Hepatocyte (in vitro differentiated cells): ENCODE data around the gene APOF. TPM values are rescaled to one million over a fixed set of nuclear protein-coding genes. Genes with fewer than 3 reads are reported as not detected.
"Not testable (repeated sequence)": the region's sequence is repeated elsewhere in the genome, so short reads cannot be mapped to it uniquely, and the experiment has no call there.

Experiments used
- DNase-seq: peaks from one replicate; pipeline ENCODE4 v3.0.0-alpha.2; 2016; ENCODE audit warnings: low spot score
- H2AFZ ChIP-seq: fragments of 200-600 bp; sonication (generic); 2 replicates; pipeline ENCODE4 v1.6.0; 2016; ENCODE audit warnings: antibody characterized with exemption, mild to moderate bottlenecking
- H3K27ac ChIP-seq: fragments of 200-600 bp; sonication (generic); 2 replicates; pipeline ENCODE4 v1.5.1; 2016; ENCODE audit warnings: mild to moderate bottlenecking
- H3K27me3 ChIP-seq: fragments of 200-600 bp; sonication (generic); 2 replicates; pipeline ENCODE4 v1.6.1; 2016
- H3K36me3 ChIP-seq: fragments of 200-600 bp; sonication (generic); replicated peaks from 2 replicates; pipeline ENCODE4 v1.5.1; 2016; ENCODE audit warnings: low read depth; ENCODE audit not compliant: insufficient read depth
- H3K4me1 ChIP-seq: fragments of 200-600 bp; sonication (generic); 2 replicates; pipeline ENCODE4 v1.5.1; 2016; ENCODE audit warnings: mild to moderate bottlenecking, moderate library complexity; ENCODE audit not compliant: insufficient read depth
- H3K4me2 ChIP-seq: fragments of 200-600 bp; sonication (generic); 2 replicates; pipeline ENCODE4 v1.6.0; 2016
- H3K4me3 ChIP-seq: fragments of 200-600 bp; sonication (generic); 2 replicates; pipeline ENCODE4 v1.5.1; 2016; ENCODE audit warnings: mild to moderate bottlenecking
- H3K79me2 ChIP-seq: fragments of 200-600 bp; sonication (generic); 2 replicates; pipeline ENCODE4 v1.6.0; 2017; ENCODE audit warnings: mild to moderate bottlenecking
- H3K9me2 ChIP-seq: fragments of 200-600 bp; sonication (generic); replicated peaks from 2 replicates; pipeline ENCODE4 v1.6.0; 2017; ENCODE audit warnings: mild to moderate bottlenecking; ENCODE audit not compliant: insufficient read depth
- H3K9me3 ChIP-seq: fragments of 200-600 bp; sonication (generic); 2 replicates; pipeline ENCODE4 v1.5.1; 2016; ENCODE audit warnings: low read depth, mild to moderate bottlenecking
- H4K20me1 ChIP-seq: fragments of 200-600 bp; sonication (generic); 2 replicates; pipeline ENCODE4 v1.6.0; 2016; ENCODE audit warnings: mild to moderate bottlenecking; ENCODE audit not compliant: insufficient read depth, poor library complexity, severe bottlenecking
- EZH2 ChIP-seq: fragments of 200-600 bp; sonication (generic); IDR thresholded peaks from 2 replicates; pipeline ENCODE4 v1.6.1; 2016; ENCODE audit warnings: antibody characterized with exemption, mild to moderate bottlenecking, borderline replicate concordance
- EZH2phosphoT487 ChIP-seq: fragments of 200-600 bp; sonication (generic); IDR thresholded peaks from one replicate; pipeline ENCODE4 v1.6.1; 2018; ENCODE audit warnings: antibody characterized with exemption, mild to moderate bottlenecking, low read depth, moderate library complexity; ENCODE audit not compliant: unreplicated experiment, severe bottlenecking
- WGBS: methylation state at CpG from one replicate; pipeline ENCODE4 v1.1.6; 2016; ENCODE audit warnings: low lambda C conversion rate; ENCODE audit errors: missing lambda C conversion rate; 5-methylcytosine and 5-hydroxymethylcytosine counted together
- polyA plus RNA-seq: library from polyadenylated mRNA; unstranded; fragments of >200 nt; fragmentation: Nextera tagmentation; extraction: Ambion mirVana; gene quantifications from 2 replicates; pipeline ENCODE4 v1.2.1, GENCODE V29; 2016
- total RNA-seq: library from RNA; depleted of rRNA; stranded (reverse); fragments of >200 nt; gene quantifications from 2 replicates; pipeline ENCODE4 v1.2.3, GENCODE V29; 2014
- TF ChIP-seq, protein P1 (sequence below): fragments of 200-600 bp; sonication (generic); IDR thresholded peaks from 2 replicates; pipeline ENCODE4 v1.5.1; 2016; ENCODE audit warnings: antibody characterized with exemption, mild to moderate bottlenecking; ENCODE audit not compliant: poor library complexity

APOF gene
- total and polyA plus RNA-seq, 2 experiments from 2014 or later = not detected

- no peak overlapping the region for H3K27ac ChIP-seq
- no peak for DNase-seq
- H2AFZ ChIP-seq = no peak overlapping the region
- H3K27me3 ChIP-seq = no peaks in the 10 kb centered on the region
- no peaks in the 10 kb centered on the region for H3K36me3 ChIP-seq
- H3K4me3 ChIP-seq = no peak overlapping the region
- H3K4me1 ChIP-seq = no peaks in the 10 kb centered on the region
- no peaks in the 10 kb centered on the region for H3K9me2 ChIP-seq
- no peak overlapping the region for H3K4me2 ChIP-seq
- no peaks in the 10 kb centered on the region for H3K9me3 ChIP-seq
- 88% methylated on average over 7 of the region's 7 CpGs for WGBS
- no peaks in the 10 kb centered on the region for H3K79me2 ChIP-seq
- no peaks in the 10 kb centered on the region for H4K20me1 ChIP-seq
- TF ChIP-seq, protein P1, sequence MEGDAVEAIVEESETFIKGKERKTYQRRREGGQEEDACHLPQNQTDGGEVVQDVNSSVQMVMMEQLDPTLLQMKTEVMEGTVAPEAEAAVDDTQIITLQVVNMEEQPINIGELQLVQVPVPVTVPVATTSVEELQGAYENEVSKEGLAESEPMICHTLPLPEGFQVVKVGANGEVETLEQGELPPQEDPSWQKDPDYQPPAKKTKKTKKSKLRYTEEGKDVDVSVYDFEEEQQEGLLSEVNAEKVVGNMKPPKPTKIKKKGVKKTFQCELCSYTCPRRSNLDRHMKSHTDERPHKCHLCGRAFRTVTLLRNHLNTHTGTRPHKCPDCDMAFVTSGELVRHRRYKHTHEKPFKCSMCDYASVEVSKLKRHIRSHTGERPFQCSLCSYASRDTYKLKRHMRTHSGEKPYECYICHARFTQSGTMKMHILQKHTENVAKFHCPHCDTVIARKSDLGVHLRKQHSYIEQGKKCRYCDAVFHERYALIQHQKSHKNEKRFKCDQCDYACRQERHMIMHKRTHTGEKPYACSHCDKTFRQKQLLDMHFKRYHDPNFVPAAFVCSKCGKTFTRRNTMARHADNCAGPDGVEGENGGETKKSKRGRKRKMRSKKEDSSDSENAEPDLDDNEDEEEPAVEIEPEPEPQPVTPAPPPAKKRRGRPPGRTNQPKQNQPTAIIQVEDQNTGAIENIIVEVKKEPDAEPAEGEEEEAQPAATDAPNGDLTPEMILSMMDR = no peak
- no peak for TF ChIP-seq EZH2
- no peak for TF ChIP-seq EZH2phosphoT487
Observed at GRCh38 chr12:56346675-56347074, 16.0 kb downstream of the APOF start.

DNA sequence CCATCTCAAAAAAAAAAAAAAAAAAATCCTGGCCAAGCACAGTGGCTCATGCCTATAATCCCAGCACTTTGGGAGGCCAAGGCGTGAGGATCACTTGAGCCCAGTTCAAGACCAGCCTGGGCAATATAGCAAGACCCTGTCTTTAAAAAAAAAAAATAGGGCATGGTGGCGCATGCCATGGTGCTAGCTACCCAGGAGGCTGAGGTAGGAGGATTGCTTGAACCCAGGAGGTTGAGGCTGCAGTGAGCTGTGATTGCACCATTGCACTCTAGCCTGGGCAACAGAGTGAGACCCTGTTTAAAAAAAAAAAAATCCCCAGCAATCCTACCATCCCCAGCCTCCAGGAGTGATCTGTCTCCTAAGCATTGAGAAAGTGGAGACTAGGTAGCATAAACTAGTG is 20.4 kb downstream of the APOF start:
- 94% methylated on average over 2 of the region's 2 CpGs for WGBS
- not testable (repeated sequence) for H3K4me3 ChIP-seq, H3K9me3 ChIP-seq, H3K4me1 ChIP-seq, H2AFZ ChIP-seq, H3K36me3 ChIP-seq, H3K9me2 ChIP-seq, H3K79me2 ChIP-seq, H4K20me1 ChIP-seq, H3K27ac ChIP-seq, DNase-seq, H3K4me2 ChIP-seq, H3K27me3 ChIP-seq

DNA sequence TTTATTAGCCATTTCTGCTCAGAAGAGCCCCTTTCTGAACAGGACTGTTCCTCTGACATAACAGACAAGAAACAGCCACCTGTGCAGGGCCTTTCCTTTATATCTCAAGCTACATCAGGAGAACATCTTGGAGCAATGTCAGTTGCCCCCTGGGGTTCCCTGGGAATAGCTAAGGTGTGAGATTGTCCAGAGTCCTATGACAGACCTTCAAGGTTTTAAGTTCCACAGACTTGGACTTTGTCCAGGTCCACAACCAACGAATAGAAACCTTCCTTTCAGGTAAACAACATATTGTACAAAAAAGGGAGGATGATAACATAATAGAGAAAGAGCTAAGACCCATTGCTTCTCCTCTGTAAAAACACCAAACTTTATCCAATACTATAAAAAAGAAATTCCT is 21.0 kb downstream of the APOF start:
- no peaks in the 10 kb centered on the region for H3K27me3 ChIP-seq
- H3K36me3 ChIP-seq = no peaks in the 10 kb centered on the region

DNA sequence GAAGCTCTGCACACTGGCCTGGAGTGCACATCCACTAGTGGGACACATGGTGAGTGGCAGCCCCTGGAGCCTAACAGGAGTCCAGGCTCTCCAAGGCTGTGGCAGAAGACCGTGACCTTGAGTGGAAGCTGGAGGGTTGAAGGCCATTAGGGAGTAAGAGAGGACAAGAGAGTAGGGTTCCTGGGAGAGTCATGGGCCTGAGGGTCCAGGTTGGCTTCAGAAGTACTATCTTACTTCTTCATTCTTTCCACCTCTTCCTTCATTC is 23.6 kb downstream of the APOF start:
- Histone ChIP-seq H4K20me1 (no peaks in the 10 kb centered on the region), H3K9me3 (no peaks in the 10 kb centered on the region), H3K36me3 (no peaks in the 10 kb centered on the region), H3K4me1 (peaks cover 5% of the 10 kb centered on the region), H3K9me2 (no peaks in the 10 kb centered on the region), H2AFZ (no peak overlapping the region), H3K79me2 (no peaks in the 10 kb centered on the region), H3K27me3 (no peaks in the 10 kb centered on the region), H3K4me2 (no peak overlapping the region), H3K4me3 (no peak overlapping the region), H3K27ac (peak overlapping the region; percentile 51)
- DNase-seq = no peak
- TF ChIP-seq, protein P1 = no peak
- TF ChIP-seq EZH2phosphoT487 (no peak), EZH2 (no peak)
- WGBS = 86% methylated on average over 1 of the region's 1 CpG

More for the DNA sequence above, 21.0 kb downstream of the APOF start:
- no peaks in the 10 kb centered on the region for H3K9me2 ChIP-seq
- H3K27ac ChIP-seq = peak overlapping the region; percentile 32
- no peak overlapping the region for H2AFZ ChIP-seq
- no peaks in the 10 kb centered on the region for H3K9me3 ChIP-seq
- no peaks in the 10 kb centered on the region for H3K4me1 ChIP-seq
- peak; percentile 39 for DNase-seq
- H3K4me3 ChIP-seq = no peak overlapping the region
- no peaks in the 10 kb centered on the region for H3K79me2 ChIP-seq
- H3K4me2 ChIP-seq = no peak overlapping the region
- 48% methylated on average over 1 of the region's 1 CpG for WGBS
- H4K20me1 ChIP-seq = no peaks in the 10 kb centered on the region
- no peak for TF ChIP-seq EZH2
- TF ChIP-seq, protein P1 = no peak
- TF ChIP-seq EZH2phosphoT487 = no peak
